Stomach (tissue), 4 donors: Measurements from ENCODE around the gene MRPL51.

Experiments used
- POLR2AphosphoS5 ChIP-seq, 3 donors: sonication (generic); formaldehyde crosslinking; IDR thresholded peaks; one replicate each; pipeline ENCODE4 v1.6.1; 2016; ENCODE audit warnings: antibody characterized with exemption in 3 of 3
- TF ChIP-seq, protein P1 (sequence below), 7 experiments: fragments of 450-650 bp in 4 of 7; fragments of 200-600 bp in 3 of 7; sonication (generic) in 3 of 7; IDR thresholded peaks; one replicate each; pipeline ENCODE4 v1.5.1; 2016 to 2019; ENCODE audit warnings: antibody characterized with exemption in 7 of 7, control low read depth in 2 of 7, mild to moderate bottlenecking in 1 of 7

DNA sequence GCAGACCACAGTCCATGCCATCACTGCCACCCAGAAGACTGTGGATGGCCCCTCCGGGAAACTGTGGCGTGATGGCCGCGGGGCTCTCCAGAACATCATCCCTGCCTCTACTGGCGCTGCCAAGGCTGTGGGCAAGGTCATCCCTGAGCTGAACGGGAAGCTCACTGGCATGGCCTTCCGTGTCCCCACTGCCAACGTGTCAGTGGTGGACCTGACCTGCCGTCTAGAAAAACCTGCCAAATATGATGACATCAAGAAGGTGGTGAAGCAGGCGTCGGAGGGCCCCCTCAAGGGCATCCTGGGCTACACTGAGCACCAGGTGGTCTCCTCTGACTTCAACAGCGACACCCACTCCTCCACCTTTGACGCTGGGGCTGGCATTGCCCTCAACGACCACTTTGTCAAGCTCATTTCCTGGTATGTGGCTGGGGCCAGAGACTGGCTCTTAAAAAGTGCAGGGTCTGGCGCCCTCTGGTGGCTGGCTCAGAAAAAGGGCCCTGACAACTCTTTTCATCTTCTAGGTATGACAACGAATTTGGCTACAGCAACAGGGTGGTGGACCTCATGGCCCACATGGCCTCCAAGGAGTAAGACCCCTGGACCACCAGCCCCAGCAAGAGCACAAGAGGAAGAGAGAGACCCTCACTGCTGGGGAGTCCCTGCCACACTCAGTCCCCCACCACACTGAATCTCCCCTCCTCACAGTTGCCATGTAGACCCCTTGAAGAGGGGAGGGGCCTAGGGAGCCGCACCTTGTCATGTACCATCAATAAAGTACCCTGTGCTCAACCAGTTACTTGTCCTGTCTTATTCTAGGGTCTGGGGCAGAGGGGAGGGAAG is 44.7 kb upstream of the MRPL51 start:
- TF ChIP-seq, protein P1, sequence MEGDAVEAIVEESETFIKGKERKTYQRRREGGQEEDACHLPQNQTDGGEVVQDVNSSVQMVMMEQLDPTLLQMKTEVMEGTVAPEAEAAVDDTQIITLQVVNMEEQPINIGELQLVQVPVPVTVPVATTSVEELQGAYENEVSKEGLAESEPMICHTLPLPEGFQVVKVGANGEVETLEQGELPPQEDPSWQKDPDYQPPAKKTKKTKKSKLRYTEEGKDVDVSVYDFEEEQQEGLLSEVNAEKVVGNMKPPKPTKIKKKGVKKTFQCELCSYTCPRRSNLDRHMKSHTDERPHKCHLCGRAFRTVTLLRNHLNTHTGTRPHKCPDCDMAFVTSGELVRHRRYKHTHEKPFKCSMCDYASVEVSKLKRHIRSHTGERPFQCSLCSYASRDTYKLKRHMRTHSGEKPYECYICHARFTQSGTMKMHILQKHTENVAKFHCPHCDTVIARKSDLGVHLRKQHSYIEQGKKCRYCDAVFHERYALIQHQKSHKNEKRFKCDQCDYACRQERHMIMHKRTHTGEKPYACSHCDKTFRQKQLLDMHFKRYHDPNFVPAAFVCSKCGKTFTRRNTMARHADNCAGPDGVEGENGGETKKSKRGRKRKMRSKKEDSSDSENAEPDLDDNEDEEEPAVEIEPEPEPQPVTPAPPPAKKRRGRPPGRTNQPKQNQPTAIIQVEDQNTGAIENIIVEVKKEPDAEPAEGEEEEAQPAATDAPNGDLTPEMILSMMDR (IDR thresholded peaks at IDR 0.05): peak in 5 of 7 experiments; percentile 58 to 92 (median 81)
- peak in 1 of 3 donors; percentile 67 for TF ChIP-seq POLR2AphosphoS5 (IDR thresholded peaks at IDR 0.05)
